Suprapubic skin (tissue), 4 donors: ENCODE data around the gene GLIPR1L2.

Experiments used
- EP300 ChIP-seq: sonication (generic); formaldehyde crosslinking; IDR thresholded peaks from one replicate; pipeline ENCODE4 v1.6.1; 2017; ENCODE audit warnings: antibody characterized with exemption
- POLR2A ChIP-seq, 2 donors: fragments of 450-650 bp; IDR thresholded peaks; one replicate each; pipeline ENCODE4 v1.6.1; 2017; ENCODE audit warnings: antibody characterized with exemption in 2 of 2, mild to moderate bottlenecking in 2 of 2, moderate library complexity in 2 of 2
- POLR2AphosphoS5 ChIP-seq, 3 donors: sonication (generic); formaldehyde crosslinking; IDR thresholded peaks; one replicate each; pipeline ENCODE4 v1.6.1; 2017; ENCODE audit warnings: antibody characterized with exemption in 3 of 3
- TF ChIP-seq, protein P1 (sequence below), 2 donors: fragments of 200-600 bp in 1 of 2; fragments of 450-650 bp in 1 of 2; sonication (generic) in 1 of 2; IDR thresholded peaks; one replicate each; pipeline ENCODE4 v1.5.1; 2016 to 2019; ENCODE audit warnings: antibody characterized with exemption in 2 of 2, mild to moderate bottlenecking in 1 of 2, moderate library complexity in 1 of 2

DNA sequence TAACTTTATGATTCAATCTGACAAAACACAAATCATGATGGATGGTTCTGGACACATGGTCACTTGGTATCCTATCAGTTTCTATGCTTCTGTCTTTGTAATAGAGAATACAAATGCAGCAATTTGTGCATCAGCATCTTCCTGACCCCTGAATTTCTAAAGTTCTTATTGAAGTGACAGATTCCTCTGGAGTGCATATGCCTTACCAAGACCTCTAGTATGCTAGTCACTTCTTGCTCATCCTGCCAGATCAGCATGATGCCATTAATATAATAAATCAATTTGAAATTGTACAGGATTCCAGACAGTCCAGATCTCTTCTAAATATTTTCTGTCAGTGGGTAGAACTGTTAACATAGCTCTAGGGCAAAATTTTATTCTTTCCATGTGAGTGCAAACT is 49.0 kb downstream of the GLIPR1L2 start:
- TF ChIP-seq POLR2AphosphoS5 (IDR thresholded peaks at IDR 0.05) (no peak), POLR2A (IDR thresholded peaks at IDR 0.05) (no peak), EP300 (no peak)
- TF ChIP-seq, protein P1, sequence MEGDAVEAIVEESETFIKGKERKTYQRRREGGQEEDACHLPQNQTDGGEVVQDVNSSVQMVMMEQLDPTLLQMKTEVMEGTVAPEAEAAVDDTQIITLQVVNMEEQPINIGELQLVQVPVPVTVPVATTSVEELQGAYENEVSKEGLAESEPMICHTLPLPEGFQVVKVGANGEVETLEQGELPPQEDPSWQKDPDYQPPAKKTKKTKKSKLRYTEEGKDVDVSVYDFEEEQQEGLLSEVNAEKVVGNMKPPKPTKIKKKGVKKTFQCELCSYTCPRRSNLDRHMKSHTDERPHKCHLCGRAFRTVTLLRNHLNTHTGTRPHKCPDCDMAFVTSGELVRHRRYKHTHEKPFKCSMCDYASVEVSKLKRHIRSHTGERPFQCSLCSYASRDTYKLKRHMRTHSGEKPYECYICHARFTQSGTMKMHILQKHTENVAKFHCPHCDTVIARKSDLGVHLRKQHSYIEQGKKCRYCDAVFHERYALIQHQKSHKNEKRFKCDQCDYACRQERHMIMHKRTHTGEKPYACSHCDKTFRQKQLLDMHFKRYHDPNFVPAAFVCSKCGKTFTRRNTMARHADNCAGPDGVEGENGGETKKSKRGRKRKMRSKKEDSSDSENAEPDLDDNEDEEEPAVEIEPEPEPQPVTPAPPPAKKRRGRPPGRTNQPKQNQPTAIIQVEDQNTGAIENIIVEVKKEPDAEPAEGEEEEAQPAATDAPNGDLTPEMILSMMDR (IDR thresholded peaks at IDR 0.05): no peak
